ENCODE results near the gene ZFAND5.

ZFAND5 gene

GRCh38 chr9:72362680-72363139, 2.3 kb downstream of the ZFAND5 start:
- DNase-seq, result peak; percentile 78

GRCh38 chr9:72362118-72362531, 2.9 kb downstream of the ZFAND5 start:
- DNase-seq, result peak; percentile 22

- DNase-seq, result no peak
Measured at GRCh38 chr9:72361217-72361616, 3.8 kb downstream of the ZFAND5 start.

GRCh38 chr9:72360324-72360723, 4.7 kb downstream of the ZFAND5 start:
- DNase-seq, result no peak

GRCh38 chr9:72356041-72356582, 8.9 kb downstream of the ZFAND5 start:
- peak; percentile 31 for DNase-seq

GRCh38 chr9:72355153-72355552, 9.9 kb downstream of the ZFAND5 start:
- no peak for DNase-seq

GRCh38 chr9:72354704-72355103, 10.3 kb downstream of the ZFAND5 start:
- DNase-seq, result no peak

GRCh38 chr9:72353455-72354116, 11.4 kb downstream of the ZFAND5 start:
- no peak for DNase-seq

GRCh38 chr9:72352911-72353388, 12.1 kb downstream of the ZFAND5 start:
- DNase-seq, result peak; percentile 25

GRCh38 chr9:72351538-72352453, 13.2 kb downstream of the ZFAND5 start:
- peak; percentile 74 for DNase-seq

- DNase-seq, result no peak
Measured at GRCh38 chr9:72349911-72350310, 15.1 kb downstream of the ZFAND5 start.

GRCh38 chr9:72349240-72349639, 15.8 kb downstream of the ZFAND5 start:
- DNase-seq, result no peak

- no peak for DNase-seq
Measured at GRCh38 chr9:72346333-72346732, 18.7 kb downstream of the ZFAND5 start.

GRCh38 chr9:72338631-72339030, 26.4 kb downstream of the ZFAND5 start:
- no peak for DNase-seq

- no peak for DNase-seq
Measured at GRCh38 chr9:72337286-72337685, 27.7 kb downstream of the ZFAND5 start.

GRCh38 chr9:72334658-72335337, 30.2 kb downstream of the ZFAND5 start:
- no peak for DNase-seq

- DNase-seq, result no peak
Measured at GRCh38 chr9:72333709-72334108, 31.3 kb downstream of the ZFAND5 start.

GRCh38 chr9:72333197-72333596, 31.8 kb downstream of the ZFAND5 start:
- no peak for DNase-seq

GRCh38 chr9:72332351-72332750, 32.7 kb downstream of the ZFAND5 start:
- DNase-seq, result no peak

GRCh38 chr9:72327631-72328030, 37.4 kb downstream of the ZFAND5 start:
- no peak for DNase-seq

- no peak for DNase-seq
Measured at GRCh38 chr9:72326641-72327040, 38.4 kb downstream of the ZFAND5 start.

- no peak for DNase-seq
Measured at GRCh38 chr9:72324974-72325373, 40.0 kb downstream of the ZFAND5 start.

GRCh38 chr9:72322678-72323077, 42.3 kb downstream of the ZFAND5 start:
- no peak for DNase-seq

Measured in fibroblast of skin of right biceps (primary cell).